Parathyroid adenoma (tissue), 2 donors: ENCODE measurements around the gene KIF27.
A peak's percentile ranks its signal among the peaks of the same experiment; 100 is the strongest.

Experiments used
- H2AFZ ChIP-seq: fragments of 300-600 bp; sonication (generic); one replicate; pipeline ENCODE4 v1.7.0; 2017; ENCODE audit warnings: antibody characterized with exemption, mild to moderate bottlenecking
- H3K27ac ChIP-seq: fragments of 300-600 bp; sonication (generic); one replicate; pipeline ENCODE4 v1.7.0; 2017
- H3K27me3 ChIP-seq: fragments of 300-600 bp; sonication (generic); one replicate; pipeline ENCODE4 v1.7.0; 2017; ENCODE audit warnings: low read length; ENCODE audit not compliant: control insufficient read depth, insufficient read depth
- H3K36me3 ChIP-seq: fragments of 300-600 bp; sonication (generic); one replicate; pipeline ENCODE4 v1.7.0; 2017; ENCODE audit warnings: low read length; ENCODE audit not compliant: control insufficient read depth, insufficient read depth
- H3K4me1 ChIP-seq: fragments of 300-600 bp; sonication (generic); one replicate; pipeline ENCODE4 v1.7.0; 2017; ENCODE audit warnings: control low read depth
- H3K4me2 ChIP-seq: fragments of 300-600 bp; sonication (generic); one replicate; pipeline ENCODE4 v1.7.0; 2017; ENCODE audit warnings: low read length
- H3K4me3 ChIP-seq: fragments of 300-600 bp; sonication (generic); one replicate; pipeline ENCODE4 v1.7.0; 2017; ENCODE audit warnings: low read depth, low read length
- H3K79me2 ChIP-seq: fragments of 300-600 bp; sonication (generic); one replicate; pipeline ENCODE4 v1.7.0; 2017; ENCODE audit warnings: control low read depth
- H3K9ac ChIP-seq: fragments of 300-600 bp; sonication (generic); one replicate; pipeline ENCODE4 v1.7.0; 2017; ENCODE audit warnings: mild to moderate bottlenecking
- H3K9me3 ChIP-seq: fragments of 300-600 bp; sonication (generic); one replicate; pipeline ENCODE4 v1.7.0; 2017; ENCODE audit warnings: low read length; ENCODE audit not compliant: control insufficient read depth
- TF ChIP-seq, protein P1 (sequence below): fragments of 300-600 bp; sonication (generic); IDR thresholded peaks from one replicate; pipeline ENCODE4 v1.7.0; 2017; ENCODE audit warnings: antibody characterized with exemption, mild to moderate bottlenecking
- donor health status: primary hyperparathyroidism.

Gene KIF27

DNA sequence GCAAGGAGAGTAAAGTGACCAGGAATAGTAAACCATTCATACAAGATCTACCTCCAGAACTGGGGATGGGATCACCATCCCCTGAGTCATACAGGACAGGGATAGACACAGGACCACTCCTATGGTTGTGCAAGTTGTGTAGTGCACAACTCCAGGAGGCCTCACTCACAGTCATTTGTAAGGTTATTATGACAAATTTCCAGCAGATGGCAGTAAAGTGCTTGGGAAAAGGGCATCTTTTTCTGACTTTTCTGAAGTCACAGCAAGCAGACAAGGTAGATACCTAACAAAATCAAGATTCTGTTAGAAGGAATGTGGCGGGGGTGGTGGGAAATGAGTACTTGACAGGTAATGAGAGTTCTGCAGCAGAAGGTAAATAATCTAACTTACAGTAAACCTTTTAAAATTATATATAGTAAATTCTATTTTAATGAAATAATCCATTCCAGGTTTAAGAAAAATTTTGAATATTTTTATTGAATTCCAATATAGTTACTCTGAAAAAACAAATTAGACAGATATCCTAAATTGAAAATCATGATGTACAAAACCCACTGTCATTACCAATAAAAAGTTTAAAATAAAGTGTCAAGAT lies 16.7 kb upstream of the KIF27 start:
- peaks cover 16% of the 10 kb centered on the region for H3K4me1 ChIP-seq
- no peak overlapping the region for H3K9ac ChIP-seq
- no peak overlapping the region for H3K4me2 ChIP-seq
- no peak overlapping the region for H3K27ac ChIP-seq
- TF ChIP-seq, protein P1, sequence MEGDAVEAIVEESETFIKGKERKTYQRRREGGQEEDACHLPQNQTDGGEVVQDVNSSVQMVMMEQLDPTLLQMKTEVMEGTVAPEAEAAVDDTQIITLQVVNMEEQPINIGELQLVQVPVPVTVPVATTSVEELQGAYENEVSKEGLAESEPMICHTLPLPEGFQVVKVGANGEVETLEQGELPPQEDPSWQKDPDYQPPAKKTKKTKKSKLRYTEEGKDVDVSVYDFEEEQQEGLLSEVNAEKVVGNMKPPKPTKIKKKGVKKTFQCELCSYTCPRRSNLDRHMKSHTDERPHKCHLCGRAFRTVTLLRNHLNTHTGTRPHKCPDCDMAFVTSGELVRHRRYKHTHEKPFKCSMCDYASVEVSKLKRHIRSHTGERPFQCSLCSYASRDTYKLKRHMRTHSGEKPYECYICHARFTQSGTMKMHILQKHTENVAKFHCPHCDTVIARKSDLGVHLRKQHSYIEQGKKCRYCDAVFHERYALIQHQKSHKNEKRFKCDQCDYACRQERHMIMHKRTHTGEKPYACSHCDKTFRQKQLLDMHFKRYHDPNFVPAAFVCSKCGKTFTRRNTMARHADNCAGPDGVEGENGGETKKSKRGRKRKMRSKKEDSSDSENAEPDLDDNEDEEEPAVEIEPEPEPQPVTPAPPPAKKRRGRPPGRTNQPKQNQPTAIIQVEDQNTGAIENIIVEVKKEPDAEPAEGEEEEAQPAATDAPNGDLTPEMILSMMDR = peak; percentile 53
- no peaks in the 10 kb centered on the region for H3K79me2 ChIP-seq
- peak overlapping the region; percentile 33 for H2AFZ ChIP-seq
- H3K27me3 ChIP-seq = no peaks in the 10 kb centered on the region
- H3K36me3 ChIP-seq = no peaks in the 10 kb centered on the region
- no peak overlapping the region for H3K4me3 ChIP-seq
- H3K9me3 ChIP-seq = no peaks in the 10 kb centered on the region

DNA sequence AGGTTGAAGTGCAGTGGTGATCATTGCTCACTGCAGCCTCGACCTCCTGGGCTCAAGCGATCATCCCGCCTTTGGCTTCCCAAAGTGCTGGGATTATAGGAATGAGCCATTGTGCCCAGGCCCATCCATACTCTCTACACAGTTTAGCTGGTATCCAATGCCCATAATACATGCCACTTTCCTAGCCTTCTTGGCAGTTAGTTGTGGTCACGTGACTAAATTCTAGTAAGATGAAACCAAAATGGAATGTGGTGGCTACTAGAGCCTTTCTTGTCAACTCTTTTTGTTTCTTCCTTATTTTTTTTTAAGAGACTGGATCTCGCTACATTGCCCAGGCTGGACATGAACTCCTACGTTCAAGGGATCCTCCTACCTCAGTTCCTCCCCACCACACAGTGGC lies 15.3 kb upstream of the KIF27 start:
- H3K27ac ChIP-seq = no peak overlapping the region
- H3K4me2 ChIP-seq = no peak overlapping the region
- H3K4me3 ChIP-seq = no peak overlapping the region
- H3K9ac ChIP-seq = no peak overlapping the region
- TF ChIP-seq, protein P1 = no peak
- no peaks in the 10 kb centered on the region for H3K9me3 ChIP-seq
- H3K27me3 ChIP-seq = no peaks in the 10 kb centered on the region
- no peaks in the 10 kb centered on the region for H3K79me2 ChIP-seq
- H3K4me1 ChIP-seq = peaks cover 16% of the 10 kb centered on the region
- H3K36me3 ChIP-seq = no peaks in the 10 kb centered on the region
- no peak overlapping the region for H2AFZ ChIP-seq

DNA sequence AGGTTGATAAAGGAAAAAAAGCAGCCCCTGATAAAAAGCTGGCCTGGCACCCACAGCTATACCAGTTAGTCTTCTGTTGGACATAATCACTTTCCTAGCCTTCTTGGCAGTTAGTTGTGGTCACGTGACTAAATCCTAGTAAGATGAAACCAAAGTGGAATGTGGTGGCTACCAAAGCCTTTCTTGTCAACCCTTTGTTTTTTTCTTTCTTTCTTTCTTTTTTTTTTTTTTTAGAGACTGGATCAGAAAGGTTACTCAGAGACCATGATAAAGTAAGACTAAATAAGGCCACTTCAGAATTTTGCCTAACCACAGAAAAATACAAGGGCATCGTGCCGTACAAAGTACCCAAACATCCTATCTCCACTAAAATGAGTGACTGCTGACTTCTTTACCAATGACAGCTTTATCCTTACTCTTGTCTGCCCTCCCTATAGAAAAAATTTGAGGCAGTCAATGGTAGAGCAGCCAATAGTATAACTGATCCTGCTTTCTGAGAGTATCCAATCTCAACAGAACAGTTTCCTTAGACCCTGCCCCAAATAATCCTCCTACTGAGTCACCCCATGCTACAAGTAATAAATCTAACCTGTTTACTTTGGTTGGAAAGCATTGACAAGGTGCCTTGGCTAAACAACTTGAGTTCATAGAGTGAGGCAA lies 14.2 kb upstream of the KIF27 start:
- Histone ChIP-seq H3K4me2 (peak overlapping the region; percentile 60), H3K9me3 (no peaks in the 10 kb centered on the region), H3K4me3 (peak overlapping the region; percentile 49), H3K79me2 (no peaks in the 10 kb centered on the region), H3K27ac (peak overlapping the region; percentile 89), H3K4me1 (peaks cover 16% of the 10 kb centered on the region), H3K27me3 (no peaks in the 10 kb centered on the region), H3K36me3 (no peaks in the 10 kb centered on the region), H2AFZ (no peak overlapping the region), H3K9ac (no peak overlapping the region)
- TF ChIP-seq, protein P1 = no peak

DNA sequence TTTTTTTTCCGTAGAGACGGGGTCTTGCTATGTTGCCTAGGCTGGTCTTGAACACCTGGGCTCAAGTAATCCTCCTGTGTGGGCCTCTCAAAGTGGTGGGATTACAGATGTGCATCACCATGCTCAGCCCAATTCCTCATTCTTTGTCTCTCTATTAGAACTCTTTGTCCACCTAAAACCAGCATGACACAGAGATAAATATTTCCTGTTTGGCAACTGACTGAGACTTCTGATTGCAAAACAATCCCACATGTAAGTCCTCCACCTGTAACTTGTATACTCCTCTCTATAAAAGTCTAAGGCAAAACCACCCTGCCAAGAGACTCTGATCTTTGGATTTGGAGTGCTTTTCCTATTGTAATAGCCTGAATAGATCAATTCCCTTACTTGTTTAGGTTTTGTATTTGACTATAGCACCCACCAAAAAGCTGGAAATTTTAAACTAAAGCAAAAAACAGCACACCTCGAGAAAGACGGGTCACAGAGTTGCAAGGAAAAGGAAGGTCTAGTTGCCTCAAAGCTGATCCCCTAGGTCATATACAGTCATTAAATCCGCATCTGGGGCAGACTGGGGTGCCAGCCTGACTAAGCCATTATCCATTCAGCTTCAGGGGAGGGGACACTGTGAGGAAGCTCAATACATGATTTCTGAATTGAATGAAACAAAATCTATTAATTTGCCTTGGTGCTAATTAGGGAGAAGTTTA lies 13.5 kb upstream of the KIF27 start:
- Histone ChIP-seq H3K27me3 (no peaks in the 10 kb centered on the region), H3K9ac (no peak overlapping the region), H3K9me3 (no peaks in the 10 kb centered on the region), H3K4me2 (peak overlapping the region; percentile 60), H3K79me2 (no peaks in the 10 kb centered on the region), H2AFZ (peak overlapping the region; percentile 33), H3K27ac (peak overlapping the region; percentile 89), H3K4me1 (peaks cover 16% of the 10 kb centered on the region), H3K4me3 (peak overlapping the region; percentile 49), H3K36me3 (no peaks in the 10 kb centered on the region)
- TF ChIP-seq, protein P1 = no peak
